ENCODE data around the gene RAD51B. TPM values are rescaled to one million over a fixed set of nuclear protein-coding genes. Genes with fewer than 3 reads are reported as not detected.
"Not testable (repeated sequence)": the region's sequence is repeated elsewhere in the genome, so short reads cannot be mapped to it uniquely, and the experiment has no call there.

The RAD51B gene
- polyA plus RNA-seq, 10 donors = 5.3 to 10.7 (median 7.5) TPM

DNA sequence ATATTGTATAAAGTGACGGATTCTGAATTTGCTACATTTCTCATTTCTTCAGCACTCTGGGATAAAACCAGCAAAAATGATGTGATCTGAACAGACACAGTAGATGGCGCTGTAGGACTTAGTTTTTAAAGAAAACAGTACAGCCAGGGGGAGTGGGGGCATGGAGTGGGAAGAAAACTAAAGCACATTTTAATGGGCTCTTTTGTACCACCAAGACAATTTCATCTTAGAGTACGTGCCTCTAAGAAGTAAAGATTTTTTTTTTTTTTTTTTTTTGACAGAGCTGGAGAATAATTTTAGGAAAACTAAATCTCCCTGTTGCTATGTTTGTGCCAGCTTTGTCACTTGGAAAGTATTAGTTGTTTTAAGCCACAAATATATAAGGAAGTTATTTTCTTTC, 124.4 kb downstream of the RAD51B start:
- peak; percentile 88 to 94 (median 90) for DNase-seq

DNA sequence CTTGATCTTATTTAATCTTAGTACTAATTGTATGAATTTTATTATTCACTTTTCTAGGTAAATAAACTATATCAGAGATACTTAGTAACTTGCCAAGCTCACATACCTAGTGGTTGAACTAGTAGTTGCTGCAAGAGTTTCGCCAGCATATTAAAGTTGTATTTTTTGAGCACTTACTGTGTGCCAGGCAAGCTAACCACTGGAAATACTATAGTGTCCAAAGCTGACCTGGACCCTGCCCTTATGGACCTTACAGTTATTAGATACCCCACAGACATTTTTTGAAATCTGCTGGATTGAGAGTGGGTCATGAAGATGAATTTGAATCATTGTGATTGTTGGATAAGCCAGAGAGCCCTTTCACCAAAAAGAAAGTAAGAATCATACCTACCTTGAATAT, 125.0 kb downstream of the RAD51B start:
- DNase-seq = no peak

DNA sequence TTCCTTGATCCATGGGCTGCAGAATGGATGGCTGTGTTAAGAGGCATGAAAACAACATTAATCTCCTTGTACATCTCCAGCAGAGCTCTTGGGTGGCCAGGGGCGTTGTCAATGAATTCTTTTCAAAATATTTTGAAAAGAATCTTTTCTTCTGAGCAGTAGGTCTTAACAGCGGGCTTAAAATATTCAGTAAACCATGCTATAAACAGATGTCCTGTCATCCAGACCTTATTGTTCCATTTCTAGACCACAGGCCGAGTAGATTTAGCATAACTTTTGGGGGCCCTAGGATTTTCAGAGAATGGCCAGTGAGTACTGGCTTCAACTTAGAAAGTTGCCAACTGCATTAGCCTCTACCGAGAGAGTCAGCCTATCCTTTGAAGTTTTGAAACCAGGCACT, 130.2 kb downstream of the RAD51B start:
- DNase-seq = no peak

GRCh38 chr14:67950386-67950785, 130.8 kb downstream of the RAD51B start:
- DNase-seq = no peak

- DNase-seq = peak; percentile 55 to 79 (median 74)
Measured at GRCh38 chr14:67951529-67952135, 132.1 kb downstream of the RAD51B start.

- no peak for DNase-seq
Measured at GRCh38 chr14:67952381-67952780, 132.8 kb downstream of the RAD51B start.

DNA sequence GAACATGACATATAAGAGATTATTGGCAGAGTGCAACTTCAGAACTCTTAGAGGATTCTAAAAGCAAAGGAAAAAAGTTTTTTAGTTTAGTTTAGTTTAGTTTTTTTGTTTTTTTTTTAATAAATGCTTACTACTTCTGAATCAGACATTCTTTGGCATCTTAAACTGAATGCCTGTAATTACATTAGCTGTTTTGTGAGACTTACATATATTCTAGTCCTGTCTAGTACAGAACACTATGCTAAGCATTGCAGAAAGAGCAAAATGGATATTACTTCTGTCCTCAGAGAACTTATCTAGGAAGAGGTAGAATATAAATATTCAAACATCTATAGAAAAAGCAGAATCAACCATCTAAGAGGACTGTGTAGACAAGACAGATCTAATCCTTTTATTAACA, 133.2 kb downstream of the RAD51B start:
- no peak for DNase-seq

DNA sequence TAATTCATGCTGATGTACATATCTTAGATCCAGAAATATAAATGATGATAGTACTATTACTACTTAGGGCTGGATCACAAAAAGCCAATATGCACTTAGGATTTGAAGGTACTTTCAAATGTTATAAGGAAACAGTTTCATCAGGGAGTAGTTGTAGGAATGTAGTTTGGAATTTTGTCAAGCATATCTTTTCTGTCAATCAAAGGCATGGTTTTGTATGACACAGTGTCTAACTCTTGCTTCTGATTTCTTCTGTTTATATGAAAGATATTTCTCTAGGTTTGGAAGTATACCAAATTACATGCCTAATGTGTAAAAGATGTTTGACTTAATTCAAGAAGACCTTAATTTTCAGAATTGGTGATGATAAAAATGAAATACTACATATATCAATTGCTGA, 135.7 kb downstream of the RAD51B start:
- DNase-seq = no peak

DNA sequence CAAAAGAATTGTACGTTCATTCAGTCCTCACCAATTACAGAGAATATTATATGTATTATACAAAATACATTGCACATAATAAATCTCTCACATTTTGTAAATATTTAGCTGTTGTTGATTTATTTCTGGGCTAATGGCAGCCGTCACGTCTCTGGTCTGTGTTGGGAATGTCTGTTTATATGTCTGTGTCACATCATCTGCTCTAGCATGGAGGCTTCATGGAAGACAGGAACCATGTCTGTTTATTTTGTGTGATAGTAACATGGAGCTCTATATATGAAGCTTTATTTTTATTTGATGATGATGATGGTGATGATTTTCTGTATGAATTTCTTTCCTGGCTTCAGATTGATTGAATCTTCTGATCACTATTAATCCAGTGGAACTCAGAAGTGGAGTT, 138.4 kb downstream of the RAD51B start:
- DNase-seq = no peak

DNA sequence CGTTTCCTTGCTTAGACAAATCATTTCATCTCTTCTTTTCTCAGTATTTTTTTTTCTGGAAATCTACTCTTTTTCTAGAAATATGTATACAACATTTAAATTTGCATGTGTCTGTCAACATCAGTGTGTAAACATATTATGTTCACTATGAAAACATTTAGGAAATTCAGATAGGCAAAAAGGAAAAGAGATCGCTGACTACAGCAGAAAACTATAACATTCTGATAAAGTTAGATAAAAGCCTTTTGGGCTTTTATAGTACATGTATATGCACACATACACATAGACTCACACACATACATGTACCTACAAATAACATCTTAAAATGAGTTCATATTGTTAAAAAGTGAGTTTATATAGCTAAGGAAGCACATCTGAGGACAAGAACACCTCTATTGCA, 142.1 kb downstream of the RAD51B start:
- DNase-seq = no peak

GRCh38 chr14:67962215-67962644, 142.7 kb downstream of the RAD51B start:
- DNase-seq = no peak

GRCh38 chr14:67963545-67963944, 144.0 kb downstream of the RAD51B start:
- DNase-seq = no peak

- DNase-seq = peak in 2 of 3 donors; percentile 45 to 68
Measured at GRCh38 chr14:67963960-67964812, 144.6 kb downstream of the RAD51B start.

DNA sequence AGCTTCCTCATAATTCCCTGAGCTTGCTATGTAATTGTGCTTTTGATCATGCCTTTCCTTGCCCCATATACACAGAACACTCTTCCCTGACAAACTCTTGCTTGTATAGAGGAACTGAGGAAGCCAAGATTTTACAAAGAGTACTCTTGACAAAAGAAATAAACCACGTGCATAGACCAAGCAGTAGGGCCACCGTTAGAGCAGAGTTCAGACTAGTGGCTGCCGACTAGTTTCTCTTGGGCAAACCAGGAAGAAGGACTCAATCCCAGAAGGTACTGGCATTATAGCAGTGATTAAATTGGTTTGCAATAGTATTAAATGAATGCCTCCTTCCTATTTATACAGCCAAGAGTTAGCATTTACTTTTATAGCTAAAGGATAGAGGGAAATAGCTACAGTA, 146.1 kb downstream of the RAD51B start:
- no peak for DNase-seq

DNA sequence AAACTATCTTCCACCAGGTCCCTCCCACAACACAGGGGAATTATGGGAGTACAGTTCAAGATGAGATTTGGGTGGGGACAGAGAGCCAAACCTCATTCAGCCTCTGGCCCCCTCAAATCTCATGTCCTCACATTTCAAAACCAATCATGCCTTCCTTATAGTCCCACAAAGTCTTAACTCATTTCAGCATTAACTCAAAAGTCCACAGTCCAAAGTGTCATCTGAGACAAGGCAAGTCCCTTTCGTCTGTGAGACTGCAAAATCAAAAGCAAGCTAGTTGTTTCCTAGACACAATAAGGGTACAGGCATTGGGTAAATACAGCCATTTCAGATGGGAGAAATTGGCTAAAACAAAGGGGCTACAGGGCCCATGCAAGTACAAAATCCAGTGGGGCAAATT, 147.6 kb downstream of the RAD51B start:
- no peak for DNase-seq

- not testable (repeated sequence) for DNase-seq
Measured at GRCh38 chr14:67967970-67968369, 148.4 kb downstream of the RAD51B start.

DNA sequence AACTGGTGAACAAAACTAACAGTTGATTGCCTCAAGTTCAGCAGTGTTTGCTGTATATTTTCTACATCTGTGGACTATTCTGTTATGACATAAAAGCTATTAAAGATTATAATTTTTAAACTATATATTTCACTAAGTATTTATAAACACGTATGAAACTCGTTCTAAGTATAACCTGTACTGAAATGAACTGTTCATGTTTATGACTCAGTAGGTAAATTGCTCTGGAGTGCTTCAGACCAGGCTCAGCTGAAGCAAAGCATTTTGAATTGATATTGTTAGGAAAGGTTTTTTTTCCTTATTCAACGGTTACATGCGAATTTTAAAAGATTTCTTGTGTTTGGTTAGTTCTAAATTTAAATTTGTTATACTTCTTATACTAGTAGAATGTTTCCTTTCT, 151.3 kb downstream of the RAD51B start:
- no peak for DNase-seq

GRCh38 chr14:67971627-67972625, 152.3 kb downstream of the RAD51B start:
- DNase-seq = no peak

- DNase-seq = no peak
Measured at GRCh38 chr14:67973436-67973835, 153.9 kb downstream of the RAD51B start.

DNA sequence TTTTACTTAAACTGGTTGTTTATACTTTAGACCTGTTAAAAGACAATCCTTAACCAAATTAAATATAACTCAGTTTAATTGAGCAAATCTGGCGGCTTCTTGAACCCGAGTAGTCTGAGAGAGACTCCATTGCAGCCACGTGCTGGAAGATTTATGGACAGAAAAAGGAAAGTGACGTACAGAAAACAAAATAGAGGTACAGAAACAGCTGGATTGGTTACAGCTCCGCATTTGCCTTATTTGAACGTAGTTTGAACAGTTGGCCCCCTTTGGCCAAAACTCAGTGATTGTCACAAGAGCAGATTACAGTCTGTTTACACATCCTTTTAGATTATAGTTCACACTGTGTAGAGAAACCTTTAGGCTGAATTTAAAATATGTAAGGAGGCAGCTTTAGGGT, 155.9 kb downstream of the RAD51B start:
- no peak for DNase-seq

DNA sequence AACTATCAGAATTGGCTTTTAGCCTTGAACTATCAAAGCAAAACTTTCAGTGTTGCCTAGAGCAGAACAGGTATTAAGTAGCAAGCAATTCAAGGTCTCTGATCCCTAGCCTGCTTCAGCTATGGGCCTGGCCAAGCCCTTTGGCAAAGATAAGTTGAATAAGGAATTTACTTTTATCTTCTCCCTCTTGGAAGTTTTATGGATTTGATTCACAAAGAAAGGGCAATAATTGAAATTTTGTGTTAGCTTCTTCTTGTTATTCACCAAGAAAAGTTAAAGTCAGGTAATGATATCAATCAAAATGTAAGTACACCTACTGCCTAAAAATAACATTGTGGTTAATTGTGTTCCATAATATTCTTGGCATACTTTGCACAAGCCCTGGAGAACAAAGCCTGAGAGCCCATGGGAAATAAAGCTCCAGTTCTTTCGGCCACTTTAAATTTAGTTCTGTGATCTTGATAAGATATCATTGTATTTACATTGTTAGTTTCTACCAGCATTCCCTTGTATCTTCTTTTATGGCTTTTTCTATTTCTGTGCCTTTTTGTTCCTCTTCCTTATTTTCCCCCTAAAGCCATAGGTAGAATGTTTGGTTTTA, 158.0 kb downstream of the RAD51B start:
- DNase-seq = peak in 1 of 3 donors; percentile 44

GRCh38 chr14:67978749-67979148, 159.2 kb downstream of the RAD51B start:
- DNase-seq = no peak

All from muscle of back (tissue), 11 donors.